ENCODE measurements around the gene MAGOHB. TPM values are rescaled to one million over a fixed set of nuclear protein-coding genes. Genes with fewer than 3 reads are reported as not detected.
"Not testable (repeated sequence)": the region's sequence is repeated elsewhere in the genome, so short reads cannot be mapped to it uniquely, and the experiment has no call there.

MAGOHB gene
- total RNA-seq, 1 donor from 2014 or later: 30.5 TPM

GRCh38 chr12:10584415-10584814, 29.0 kb downstream of the MAGOHB start:
- peaks cover 19% of the 10 kb centered on the region for H3K36me3 Mint-ChIP-seq (ENCODE audit: low read depth, unreplicated experiment)
- H3K4me3 Mint-ChIP-seq (ENCODE audit: unreplicated experiment): no peak overlapping the region
- no peak overlapping the region for H3K4me2 ChIP-seq (ENCODE audit: low read length)
- H2AFZ ChIP-seq (ENCODE audit: low read depth, low read length): no peak overlapping the region
- no peaks in the 10 kb centered on the region for H3K4me1 Mint-ChIP-seq (ENCODE audit: low read depth, unreplicated experiment)
- no peaks in the 10 kb centered on the region for H3K79me2 ChIP-seq (ENCODE audit: insufficient read depth, low read length)
- no peaks in the 10 kb centered on the region for H4K20me1 ChIP-seq (ENCODE audit: insufficient read depth, low read length)
- no peak overlapping the region for H3K9ac ChIP-seq (ENCODE audit: low read length)
- no peak for DNase-seq (ENCODE audit: low read depth)
- no peaks in the 10 kb centered on the region for H3K27me3 ChIP-seq (ENCODE audit: insufficient read depth, low read length)
- H3K27ac ChIP-seq (ENCODE audit: low read depth, low read length): no peak overlapping the region
- H3K9me3 ChIP-seq (ENCODE audit: insufficient read depth, low read depth, low read length): peaks cover 3% of the 10 kb centered on the region
- H3K27me3 Mint-ChIP-seq (ENCODE audit: low read depth, unreplicated experiment): no peaks in the 10 kb centered on the region
- FAIRE-seq: no peak
- no peaks in the 10 kb centered on the region for H3K4me1 ChIP-seq (ENCODE audit: insufficient read depth, low read length)
- H3K9me3 Mint-ChIP-seq (ENCODE audit: unreplicated experiment): peaks cover 2% of the 10 kb centered on the region
- H3K4me3 ChIP-seq (ENCODE audit: insufficient read depth, low read depth, low read length): no peak overlapping the region
- H3K27ac Mint-ChIP-seq (ENCODE audit: unreplicated experiment): no peak overlapping the region
- TF ChIP-seq CTCF (IDR thresholded peaks at IDR 0.05; ENCODE audit: insufficient read depth, low read depth, low read length): no peak
- TF ChIP-seq EZH2 (IDR thresholded peaks at IDR 0.05; ENCODE audit: insufficient read depth, low read length): no peak
- no peaks in the 10 kb centered on the region for H3K36me3 ChIP-seq (ENCODE audit: insufficient read depth, low read length)

GRCh38 chr12:10582704-10583103, 30.7 kb downstream of the MAGOHB start:
- H3K36me3 Mint-ChIP-seq (ENCODE audit: low read depth, unreplicated experiment): peaks cover 19% of the 10 kb centered on the region
- no peak overlapping the region for H3K27ac Mint-ChIP-seq (ENCODE audit: unreplicated experiment)
- FAIRE-seq (no peak), DNase-seq (ENCODE audit: low read depth) (no peak)
- Histone ChIP-seq H3K27me3 (ENCODE audit: insufficient read depth, low read length) (no peaks in the 10 kb centered on the region), H3K4me2 (ENCODE audit: low read length) (no peak overlapping the region), H3K4me1 (ENCODE audit: insufficient read depth, low read length) (no peaks in the 10 kb centered on the region), H2AFZ (ENCODE audit: low read depth, low read length) (no peak overlapping the region), H3K9ac (ENCODE audit: low read length) (no peak overlapping the region), H3K36me3 (ENCODE audit: insufficient read depth, low read length) (no peaks in the 10 kb centered on the region), H3K27ac (ENCODE audit: low read depth, low read length) (no peak overlapping the region), H4K20me1 (ENCODE audit: insufficient read depth, low read length) (no peaks in the 10 kb centered on the region), H3K79me2 (ENCODE audit: insufficient read depth, low read length) (no peaks in the 10 kb centered on the region), H3K4me3 (ENCODE audit: insufficient read depth, low read depth, low read length) (no peak overlapping the region), H3K9me3 (ENCODE audit: insufficient read depth, low read depth, low read length) (peaks cover 3% of the 10 kb centered on the region)
- TF ChIP-seq CTCF (IDR thresholded peaks at IDR 0.05; ENCODE audit: insufficient read depth, low read depth, low read length) (no peak), EZH2 (IDR thresholded peaks at IDR 0.05; ENCODE audit: insufficient read depth, low read length) (no peak)
- H3K4me1 Mint-ChIP-seq (ENCODE audit: low read depth, unreplicated experiment): no peaks in the 10 kb centered on the region
- H3K4me3 Mint-ChIP-seq (ENCODE audit: unreplicated experiment): no peak overlapping the region
- H3K9me3 Mint-ChIP-seq (ENCODE audit: unreplicated experiment): peaks cover 2% of the 10 kb centered on the region
- no peaks in the 10 kb centered on the region for H3K27me3 Mint-ChIP-seq (ENCODE audit: low read depth, unreplicated experiment)

- H3K27me3 Mint-ChIP-seq (ENCODE audit: low read depth, unreplicated experiment); H3K27ac Mint-ChIP-seq (ENCODE audit: unreplicated experiment); H3K79me2 ChIP-seq (ENCODE audit: insufficient read depth, low read length); H3K27me3 ChIP-seq (ENCODE audit: insufficient read depth, low read length); FAIRE-seq; H3K9me3 ChIP-seq (ENCODE audit: insufficient read depth, low read depth, low read length); H3K4me2 ChIP-seq (ENCODE audit: low read length); H3K9me3 Mint-ChIP-seq (ENCODE audit: unreplicated experiment); H3K4me3 ChIP-seq (ENCODE audit: insufficient read depth, low read depth, low read length); H3K9ac ChIP-seq (ENCODE audit: low read length); H3K27ac ChIP-seq (ENCODE audit: low read depth, low read length); H3K36me3 ChIP-seq (ENCODE audit: insufficient read depth, low read length); H3K4me3 Mint-ChIP-seq (ENCODE audit: unreplicated experiment); H4K20me1 ChIP-seq (ENCODE audit: insufficient read depth, low read length); H3K4me1 ChIP-seq (ENCODE audit: insufficient read depth, low read length); DNase-seq (ENCODE audit: low read depth); H2AFZ ChIP-seq (ENCODE audit: low read depth, low read length); H3K4me1 Mint-ChIP-seq (ENCODE audit: low read depth, unreplicated experiment): not testable (repeated sequence)
- H3K36me3 Mint-ChIP-seq (ENCODE audit: low read depth, unreplicated experiment): peaks cover 19% of the 10 kb centered on the region
Measured at GRCh38 chr12:10582133-10582532, 31.3 kb downstream of the MAGOHB start.
